Activated CD8-positive, alpha-beta memory T cell treated with anti-CD3 and anti-CD28 coated beads, Interleukin-2, amount 50 U/mL, for 48 hours (primary cell): ENCODE measurements around the gene ATP6V0D1.
A peak's percentile ranks its signal among the peaks of the same experiment; 100 is the strongest.

Experiments
- DNase-seq: peaks from one replicate; pipeline ENCODE4 v3.0.0-alpha.2; 2020

The ATP6V0D1 gene

GRCh38 chr16:67460961-67461360 lies 20.0 kb downstream of the ATP6V0D1 start:
- DNase-seq: no peak

DNA sequence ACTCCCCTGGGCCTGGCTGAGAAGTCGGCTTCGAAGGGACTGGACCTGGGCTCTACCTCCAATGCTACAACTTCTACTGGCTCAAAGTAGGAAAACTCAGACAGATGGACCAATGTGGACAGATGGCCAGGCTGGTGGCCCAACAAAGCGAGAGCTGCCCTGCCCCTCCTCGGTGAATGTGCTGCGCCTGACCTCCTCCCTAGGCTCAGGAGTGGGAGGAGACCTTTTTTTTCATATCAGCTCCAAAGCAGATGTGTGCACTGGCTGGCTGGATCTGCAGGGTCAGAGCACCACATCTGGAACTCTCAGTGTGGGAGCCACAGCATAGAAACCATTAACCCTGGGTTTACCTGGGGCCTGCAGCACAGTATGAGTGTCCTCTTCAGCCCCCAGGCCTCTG lies 20.8 kb downstream of the ATP6V0D1 start:
- no peak for DNase-seq

- no peak for DNase-seq
These were observed 21.2 kb downstream of the ATP6V0D1 start for GRCh38 chr16:67459861-67460150.

DNA sequence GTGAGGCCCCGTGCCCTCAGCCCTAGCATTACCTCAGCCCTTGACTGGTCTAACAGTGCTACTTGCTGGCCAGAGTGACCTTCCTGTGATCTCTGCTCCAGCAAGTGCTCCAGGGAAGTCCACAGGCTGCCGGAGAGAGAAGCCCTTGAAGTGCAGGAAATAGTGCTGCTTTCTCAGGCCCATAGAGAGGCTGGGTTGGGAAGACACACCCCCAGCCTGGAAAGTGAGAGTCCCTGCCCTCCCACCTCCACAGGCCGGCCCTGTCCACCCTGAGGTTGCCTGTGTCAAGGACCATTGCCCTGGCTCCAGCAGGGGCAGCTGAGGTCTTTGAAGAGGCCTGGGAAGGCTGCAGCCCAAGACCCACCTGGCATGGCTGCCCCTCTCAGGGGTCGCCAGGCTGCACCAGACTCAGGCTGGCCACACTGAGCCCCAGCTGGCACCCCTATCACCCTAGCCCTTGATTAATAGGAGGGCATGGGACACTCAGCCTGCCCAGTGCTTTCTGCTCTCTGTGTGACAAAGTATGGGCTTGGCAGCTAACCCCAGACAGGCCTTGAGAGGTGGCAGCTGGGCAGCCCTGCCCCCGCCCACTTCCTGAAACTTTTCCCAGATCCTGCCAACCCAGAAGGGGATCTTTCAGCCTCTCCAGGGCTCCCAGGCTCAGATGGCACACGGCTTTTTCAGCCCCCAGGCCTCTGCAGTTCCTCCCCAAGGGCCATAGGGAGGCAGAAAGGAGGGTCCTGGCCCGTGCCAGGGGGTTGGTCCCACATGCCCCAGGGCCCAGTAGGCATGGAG lies 21.7 kb downstream of the ATP6V0D1 start:
- DNase-seq: no peak

DNA sequence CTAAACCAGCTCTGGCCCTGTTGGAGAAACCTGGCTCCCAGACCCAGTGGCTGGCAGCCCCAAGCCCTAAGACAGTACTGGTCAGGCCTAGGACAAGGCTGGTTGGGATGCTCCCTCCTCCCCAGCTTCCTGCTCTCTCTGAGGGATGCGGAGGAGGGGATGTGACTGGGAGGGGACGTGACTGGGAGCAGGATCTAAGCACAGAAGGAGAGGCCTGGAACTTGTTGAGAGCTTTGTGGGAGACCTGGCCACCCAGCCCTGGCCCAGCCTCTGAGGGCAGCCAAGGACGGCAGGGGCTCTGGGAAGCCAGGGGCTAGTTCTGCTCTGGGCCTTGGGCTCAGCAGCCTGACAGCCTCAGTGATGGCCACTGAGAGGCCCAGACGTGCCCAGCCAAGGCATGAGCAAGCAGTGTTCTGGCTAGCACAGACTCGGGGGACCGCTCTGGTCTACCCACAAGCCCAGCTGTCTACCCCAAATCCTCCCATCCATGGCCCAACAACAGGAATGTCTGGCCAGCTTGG lies 22.8 kb downstream of the ATP6V0D1 start:
- no peak for DNase-seq

- DNase-seq: no peak
These were observed 23.3 kb downstream of the ATP6V0D1 start for GRCh38 chr16:67457611-67458010.

DNA sequence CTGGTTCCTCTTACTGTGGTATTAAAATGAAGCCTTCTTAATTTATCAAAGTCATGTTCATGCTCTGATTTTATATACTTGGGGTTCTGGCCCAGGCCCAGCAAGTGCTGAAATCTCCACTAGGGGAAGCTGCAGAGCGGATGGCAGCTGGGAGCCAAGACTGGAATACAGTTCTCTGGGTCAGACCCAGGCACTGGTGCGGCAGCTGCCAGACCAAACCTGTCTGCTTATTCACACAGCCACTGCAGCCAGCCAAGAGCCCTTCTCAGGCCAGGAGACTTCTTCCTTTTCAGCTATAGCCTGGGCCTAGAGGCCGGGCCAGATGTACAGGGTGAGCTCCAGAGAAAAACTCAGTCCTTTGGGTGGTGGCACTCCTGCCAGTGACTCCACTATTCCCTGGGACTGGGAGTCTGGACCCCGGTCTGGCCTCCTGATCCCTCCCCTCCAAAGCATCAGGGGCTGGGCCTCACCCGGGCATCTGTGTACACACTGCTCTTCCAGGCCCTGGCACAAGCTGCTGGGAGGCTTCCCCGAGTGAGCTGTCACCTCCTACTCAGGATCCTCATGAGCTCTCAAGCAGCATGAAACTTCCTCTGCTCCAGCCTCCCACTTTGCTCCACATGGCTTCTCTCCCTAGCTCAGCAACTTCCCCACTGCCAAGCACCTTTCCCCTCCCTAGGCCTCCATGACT lies 24.4 kb downstream of the ATP6V0D1 start:
- DNase-seq: no peak

GRCh38 chr16:67454852-67455251 lies 26.1 kb downstream of the ATP6V0D1 start:
- no peak for DNase-seq

- no peak for DNase-seq
These were observed 26.9 kb downstream of the ATP6V0D1 start for GRCh38 chr16:67454104-67454503.

DNA sequence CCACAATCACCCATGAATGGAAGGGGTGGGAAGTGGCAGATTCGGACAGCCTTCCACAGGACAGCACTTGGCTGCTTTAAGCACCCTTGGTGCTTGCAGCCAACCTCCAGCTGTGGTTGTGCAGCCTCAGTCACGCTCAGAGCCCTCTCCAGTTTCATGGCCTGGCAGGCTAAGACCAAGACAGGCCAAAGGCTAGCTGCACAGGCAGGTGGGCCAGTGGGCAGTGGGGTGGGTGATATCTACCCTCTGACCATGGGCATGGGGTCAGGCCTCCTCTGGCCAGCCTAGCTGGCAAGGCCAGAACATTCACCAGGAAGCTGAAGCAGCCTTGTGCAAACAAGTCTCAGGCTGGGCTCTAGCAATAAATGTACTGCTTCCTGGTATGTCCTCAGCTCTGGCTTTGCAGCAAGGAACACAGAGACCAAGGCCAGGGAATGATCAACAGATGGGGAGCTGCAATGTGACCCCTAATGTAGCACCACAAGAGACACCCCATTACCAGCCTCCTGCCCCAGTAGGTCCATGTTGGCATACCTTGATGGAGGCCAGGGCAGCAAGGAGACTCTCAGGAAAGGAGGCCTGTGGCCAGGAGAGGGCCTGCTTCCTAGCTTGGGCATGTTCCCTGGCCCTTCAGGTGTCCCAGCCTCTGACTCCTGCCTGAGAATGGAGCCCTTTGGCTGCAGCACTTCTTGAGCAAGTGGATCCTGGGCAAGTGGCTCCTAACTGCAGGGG lies 29.1 kb downstream of the ATP6V0D1 start:
- DNase-seq: no peak

GRCh38 chr16:67451061-67451703 lies 29.8 kb downstream of the ATP6V0D1 start:
- no peak for DNase-seq

GRCh38 chr16:67449739-67450138 lies 31.2 kb downstream of the ATP6V0D1 start:
- DNase-seq: no peak

- DNase-seq: no peak
These were observed 31.6 kb downstream of the ATP6V0D1 start for GRCh38 chr16:67449336-67449735.

- DNase-seq: no peak
These were observed 32.4 kb downstream of the ATP6V0D1 start for GRCh38 chr16:67448580-67448979.

DNA sequence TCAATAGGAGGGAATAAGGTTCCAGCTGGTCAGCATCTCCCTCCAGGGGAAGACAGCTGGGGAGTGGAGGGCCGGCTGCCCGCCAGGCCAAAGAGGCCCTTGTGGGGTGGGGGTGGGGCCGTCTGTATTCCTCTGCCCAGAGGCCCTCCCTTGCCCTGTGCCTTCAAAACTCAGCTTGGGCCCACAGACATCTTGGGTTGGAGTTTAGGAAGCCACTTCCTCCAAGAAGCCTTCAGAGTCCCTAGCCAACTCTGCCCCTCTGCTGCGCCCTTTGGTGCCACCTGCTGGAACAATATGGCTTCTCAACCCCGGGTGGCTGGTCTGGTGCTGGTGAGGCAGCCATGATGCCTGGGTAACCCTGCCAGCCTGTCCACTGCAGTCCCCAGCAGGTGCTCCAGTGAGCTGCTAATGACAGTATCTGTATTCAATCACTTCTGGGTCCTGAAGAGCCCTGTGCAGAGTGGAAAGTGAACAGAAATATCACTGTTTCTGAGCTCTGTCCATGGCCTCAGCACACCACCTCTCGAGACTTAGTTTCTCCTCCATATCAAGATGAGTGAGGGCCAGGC lies 33.4 kb downstream of the ATP6V0D1 start:
- DNase-seq: peak; percentile 86

DNA sequence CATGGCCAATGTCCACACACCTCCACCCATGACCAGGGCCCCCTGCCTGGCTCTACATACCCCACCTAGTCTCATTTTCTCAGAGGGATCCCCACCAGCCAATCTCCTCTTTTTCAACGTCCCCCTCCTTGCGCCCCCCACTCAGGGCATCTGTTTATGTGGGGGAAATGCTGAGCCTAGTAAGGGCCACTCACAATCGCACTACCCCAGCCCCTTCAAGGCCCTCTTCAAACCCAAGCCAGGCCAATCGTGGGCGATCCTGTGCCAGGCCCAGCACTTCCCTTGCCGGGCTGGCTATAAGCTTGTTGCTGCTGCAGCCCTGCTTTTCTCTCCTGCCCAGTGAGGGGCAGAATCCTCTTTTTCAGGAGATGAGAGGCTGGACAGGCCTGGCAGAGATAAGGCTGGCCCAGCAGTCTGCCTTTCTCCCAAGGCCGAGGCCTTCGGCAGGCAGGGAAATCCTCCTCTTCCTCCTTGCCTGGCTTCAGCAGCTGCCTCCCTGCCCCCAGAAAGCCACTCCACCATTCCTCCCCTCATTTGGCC lies 33.9 kb downstream of the ATP6V0D1 start:
- no peak for DNase-seq

DNA sequence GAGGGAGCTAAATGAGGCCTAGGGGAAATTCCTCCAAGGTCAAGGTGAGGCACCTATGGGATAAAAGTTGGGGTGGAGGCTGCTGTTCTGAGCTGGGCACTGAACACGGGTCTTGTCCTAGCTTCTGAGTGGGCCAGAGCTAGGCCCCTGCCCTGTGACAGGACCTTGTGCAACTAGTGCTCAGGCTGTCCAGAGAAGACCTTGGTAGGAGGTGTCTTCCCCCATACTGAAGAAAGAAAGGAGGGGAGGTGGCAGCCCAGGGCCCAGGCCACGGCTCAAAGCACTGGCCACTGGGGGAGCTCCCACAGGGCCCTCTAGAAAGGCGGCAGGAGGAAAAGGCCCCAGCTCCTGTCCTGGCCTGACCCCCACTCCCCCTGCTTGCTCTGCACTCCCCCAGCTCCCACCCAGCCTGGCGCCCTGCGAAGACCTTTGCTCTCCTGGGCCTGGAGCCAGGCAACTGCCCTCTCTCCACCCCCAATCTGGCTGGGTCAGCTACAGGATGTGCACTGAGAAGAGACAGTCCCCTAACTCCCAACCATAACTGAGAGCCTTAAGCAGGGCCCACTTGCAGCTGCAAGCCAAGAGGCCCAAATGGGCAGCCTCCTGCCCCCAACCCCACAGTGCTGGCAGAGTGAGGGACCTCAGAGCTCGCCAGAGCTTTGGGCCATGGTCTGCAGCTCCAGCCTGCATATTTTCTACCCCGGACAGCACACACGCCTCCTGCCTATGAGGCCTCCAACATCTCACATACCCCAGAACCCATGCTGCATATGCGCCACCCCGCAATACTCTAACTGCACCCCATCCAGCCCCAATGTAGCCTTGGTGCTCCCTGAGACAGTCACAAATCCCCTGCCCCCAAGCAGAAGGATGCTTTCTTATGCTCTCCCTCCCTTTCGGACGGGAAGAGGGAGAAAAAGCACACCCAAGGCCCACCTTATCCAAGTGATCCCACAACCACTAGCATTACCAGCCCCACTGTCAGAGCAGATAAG lies 34.7 kb downstream of the ATP6V0D1 start:
- no peak for DNase-seq

DNA sequence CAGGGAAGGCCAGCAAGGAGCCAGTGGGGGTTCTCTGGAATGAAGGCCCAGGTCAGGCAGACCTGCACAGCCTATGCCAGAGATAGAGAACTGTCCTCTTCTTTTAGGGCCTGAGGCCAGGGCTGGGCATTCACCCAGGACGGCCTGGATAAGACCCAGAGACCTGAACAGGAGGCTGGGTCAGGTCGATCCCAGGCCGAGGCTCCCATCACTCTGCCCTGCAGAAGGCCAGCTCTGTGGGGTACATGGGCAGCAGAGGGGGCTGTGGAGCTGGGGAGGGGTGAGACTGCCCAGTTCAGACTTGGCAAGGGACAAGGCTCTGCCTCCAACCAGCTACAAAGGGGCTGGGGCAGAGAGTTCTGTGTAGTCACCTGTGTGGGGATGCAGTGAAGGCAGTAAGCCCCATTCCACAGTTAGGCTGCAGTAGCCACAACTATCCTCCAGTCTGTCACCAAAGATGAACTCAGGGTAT lies 35.5 kb downstream of the ATP6V0D1 start:
- DNase-seq: no peak

DNA sequence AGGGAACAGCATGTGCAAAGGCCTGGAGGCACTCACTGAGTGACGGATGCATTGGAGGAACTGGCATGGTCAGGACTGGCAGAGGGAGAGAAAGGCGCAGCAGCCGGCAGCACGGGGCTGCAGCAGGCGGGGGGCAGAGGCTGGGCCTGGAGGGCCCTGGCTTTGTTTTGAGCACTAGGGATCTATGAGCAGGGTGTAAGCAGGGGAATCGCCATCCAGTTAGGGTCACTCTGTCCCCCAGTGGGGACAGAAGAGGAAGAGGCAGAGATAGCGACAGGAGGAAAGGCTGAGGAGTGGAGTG lies 35.9 kb downstream of the ATP6V0D1 start:
- DNase-seq: no peak

DNA sequence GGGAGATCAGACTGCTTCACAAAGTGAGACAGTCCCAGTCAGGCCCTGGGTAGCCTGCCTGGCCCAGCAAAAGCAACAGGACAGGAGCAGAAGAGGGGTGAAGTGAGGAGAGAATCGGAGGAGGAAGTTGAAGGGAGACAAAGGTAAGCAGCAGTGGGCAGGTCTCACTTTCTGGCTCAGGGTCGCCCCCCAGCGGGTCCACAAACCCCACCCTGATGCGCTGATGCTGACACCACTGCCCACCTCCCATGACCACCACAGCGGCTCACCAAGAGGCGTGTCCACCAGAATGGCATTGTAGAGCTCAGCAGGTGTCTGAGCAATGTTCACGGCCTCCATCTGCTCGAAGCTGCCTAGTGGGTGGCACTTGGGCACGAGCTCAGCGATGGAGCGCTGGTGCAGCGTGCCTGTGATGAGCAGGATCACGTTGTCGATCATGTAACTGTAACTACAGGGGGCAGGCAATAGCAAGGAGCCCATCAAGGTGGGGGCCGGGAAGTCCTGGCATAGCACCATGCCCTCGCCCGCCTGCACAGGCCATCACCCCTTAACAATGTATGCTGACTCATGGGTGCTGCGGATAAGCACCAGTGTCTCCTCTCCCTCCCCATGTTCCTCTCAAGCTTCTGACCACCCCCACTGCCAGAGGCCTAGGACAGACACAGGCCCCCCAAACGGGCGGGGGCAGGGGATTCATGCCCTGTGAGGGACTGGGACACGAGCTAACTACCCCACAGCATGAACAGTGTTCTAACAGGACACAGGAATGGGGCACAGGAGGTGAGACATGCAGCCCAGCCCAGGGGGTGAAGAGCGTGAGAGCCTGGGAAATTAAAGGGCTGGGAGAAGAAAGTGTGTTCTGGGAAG lies 36.5 kb downstream of the ATP6V0D1 start:
- DNase-seq: no peak
